Kidney glomerular epithelial cell (primary cell): ENCODE measurements around the gene HOXB8.
A peak's percentile ranks its signal among the peaks of the same experiment; 100 is the strongest.

Experiments
- DNase-seq: peaks from one replicate; lab custom pipeline; 2025; lab: John Stamatoyannopoulos, UW

Gene HOXB8

GRCh38 chr17:48596000-48596734 is 18.9 kb downstream of the HOXB8 start:
- DNase-seq, result no peak

- DNase-seq, result no peak
These were observed 19.7 kb downstream of the HOXB8 start for GRCh38 chr17:48595278-48595999.

GRCh38 chr17:48594538-48595277 is 20.4 kb downstream of the HOXB8 start:
- no peak for DNase-seq

GRCh38 chr17:48593840-48594537 is 21.1 kb downstream of the HOXB8 start:
- peak; percentile 31 for DNase-seq

- no peak for DNase-seq
These were observed 21.8 kb downstream of the HOXB8 start, which contains the start of gene HOXB5 for GRCh38 chr17:48593126-48593829. TSS of gene HOXB5 (minus strand) at chr17:48593779. CDS start at chr17:48593682, 97 bp downstream.

- no peak for DNase-seq
These were observed 22.5 kb downstream of the HOXB8 start for GRCh38 chr17:48592577-48592976.

GRCh38 chr17:48592057-48592514 is 23.0 kb downstream of the HOXB8 start:
- no peak for DNase-seq

- DNase-seq, result no peak
These were observed 23.6 kb downstream of the HOXB8 start for GRCh38 chr17:48591255-48592056.

- no peak for DNase-seq
These were observed 24.4 kb downstream of the HOXB8 start for GRCh38 chr17:48590607-48591161.

- no peak for DNase-seq
These were observed 25.1 kb downstream of the HOXB8 start, which contains the start of gene HOXB3 for GRCh38 chr17:48589831-48590606. TSS of gene HOXB3 (minus strand) at chr17:48590241. CDS start at chr17:48552474, 37,767 bp downstream.

GRCh38 chr17:48589060-48589830 is 25.8 kb downstream of the HOXB8 start:
- no peak for DNase-seq

GRCh38 chr17:48588528-48588927 is 26.6 kb downstream of the HOXB8 start:
- no peak for DNase-seq

GRCh38 chr17:48588074-48588415 is 27.0 kb downstream of the HOXB8 start:
- no peak for DNase-seq

- DNase-seq, result no peak
These were observed 27.6 kb downstream of the HOXB8 start for GRCh38 chr17:48587276-48588073.

GRCh38 chr17:48586355-48587258 is 28.5 kb downstream of the HOXB8 start:
- no peak for DNase-seq

GRCh38 chr17:48584223-48584741 is 30.8 kb downstream of the HOXB8 start:
- DNase-seq, result no peak
